ENCODE results near the gene PPM1F. TPM values are rescaled to one million over a fixed set of nuclear protein-coding genes. Genes with fewer than 3 reads are reported as not detected.

PPM1F gene
- total RNA-seq, 1 experiment from 2014 or later, result 28.6 TPM

GRCh38 chr22:21992593-21993237 lies 40.1 kb upstream of the PPM1F start:
- H3K9me3 Mint-ChIP-seq, result no peaks in the 10 kb centered on the region
- no peaks in the 10 kb centered on the region for H3K4me1 Mint-ChIP-seq
- H3K4me3 Mint-ChIP-seq, result no peak overlapping the region
- H3K36me3 Mint-ChIP-seq, result no peaks in the 10 kb centered on the region
- no peak for DNase-seq (ENCODE audit: low spot score)
- no peak for ATAC-seq
- no peak for TF ChIP-seq FOXJ3 (CRISPR knock-in tag; IDR thresholded peaks at IDR 0.05; ENCODE audit: borderline replicate concordance)
- no peak for TF ChIP-seq NR2C2 (CRISPR knock-in tag; IDR thresholded peaks at IDR 0.05)
- H3K27ac Mint-ChIP-seq, result no peak overlapping the region
- peaks cover 100% of the 10 kb centered on the region for H3K27me3 Mint-ChIP-seq (ENCODE audit: low read depth)
- ChIA-PET CTCF (interaction anchor here (3.0 kb wide), 1 partner anchor 8 kb away, joined by 11 read pairs; no protein-coding TSS in a partner anchor), POLR2A (no interaction called here)

- no peaks in the 10 kb centered on the region for H3K9me3 Mint-ChIP-seq
- H3K27ac Mint-ChIP-seq, result no peak overlapping the region
- no peak for ATAC-seq
- DNase-seq (ENCODE audit: low spot score), result no peak
- H3K27me3 Mint-ChIP-seq (ENCODE audit: low read depth), result peaks cover 99% of the 10 kb centered on the region
- no peaks in the 10 kb centered on the region for H3K4me1 Mint-ChIP-seq
- POLR2A ChIA-PET, result no interaction called here
- H3K36me3 Mint-ChIP-seq, result no peaks in the 10 kb centered on the region
- CTCF ChIA-PET, result interaction anchor here (1.4 to 2.2 kb wide), 2 partner anchors 19 to 40 kb away, joined by 3 to 7 read pairs; no protein-coding TSS in a partner anchor
- no peak overlapping the region for H3K4me3 Mint-ChIP-seq
- no peak for TF ChIP-seq PREB (CRISPR knock-in tag; IDR thresholded peaks at IDR 0.05; ENCODE audit: borderline replicate concordance)
- no peak for TF ChIP-seq CDX4 (CRISPR knock-in tag; IDR thresholded peaks at IDR 0.05; ENCODE audit: borderline replicate concordance)
- no peak for TF ChIP-seq SP1 (CRISPR knock-in tag; conservative IDR thresholded peaks at IDR 0.05)
- no peak for TF ChIP-seq ATF2 (CRISPR knock-in tag; IDR thresholded peaks at IDR 0.05; ENCODE audit: borderline replicate concordance, low read depth)
- no peak for TF ChIP-seq NR1H2 (CRISPR knock-in tag; IDR thresholded peaks at IDR 0.05)
- TF ChIP-seq ZNF317 (CRISPR knock-in tag; IDR thresholded peaks at IDR 0.05; ENCODE audit: borderline replicate concordance, low read depth), result no peak
- TF ChIP-seq ARID4B (CRISPR knock-in tag; IDR thresholded peaks at IDR 0.05; ENCODE audit: borderline replicate concordance), result no peak
- TF ChIP-seq ESRRA (CRISPR knock-in tag; IDR thresholded peaks at IDR 0.05; ENCODE audit: borderline replicate concordance), result no peak
- no peak for TF ChIP-seq ZNF425 (CRISPR knock-in tag; conservative IDR thresholded peaks at IDR 0.05)
- no peak for TF ChIP-seq RELA (CRISPR knock-in tag; IDR thresholded peaks at IDR 0.05; ENCODE audit: borderline replicate concordance)
- TF ChIP-seq MAX (CRISPR knock-in tag; IDR thresholded peaks at IDR 0.05), result no peak
- no peak for TF ChIP-seq FOXK1 (CRISPR knock-in tag; IDR thresholded peaks at IDR 0.05)
- no peak for TF ChIP-seq IRF1 (CRISPR knock-in tag; IDR thresholded peaks at IDR 0.05)
- no peak for TF ChIP-seq ZNF532 (CRISPR knock-in tag; IDR thresholded peaks at IDR 0.05; ENCODE audit: borderline replicate concordance)
- TF ChIP-seq JAZF1 (CRISPR knock-in tag; IDR thresholded peaks at IDR 0.05), result no peak
- no peak for TF ChIP-seq CREM (CRISPR knock-in tag; IDR thresholded peaks at IDR 0.05)
Observed at GRCh38 chr22:21991774-21992173, 39.1 kb upstream of the PPM1F start.
